Suppressor macrophage (primary cell): ENCODE data around the gene FHOD3.
A peak's percentile ranks its signal among the peaks of the same experiment; 100 is the strongest.

ENCODE experiments used
- DNase-seq, 4 experiments: peaks; one replicate each; pipeline ENCODE4 v3.0.0-alpha.2; 2020 to 2022

FHOD3 gene

DNA sequence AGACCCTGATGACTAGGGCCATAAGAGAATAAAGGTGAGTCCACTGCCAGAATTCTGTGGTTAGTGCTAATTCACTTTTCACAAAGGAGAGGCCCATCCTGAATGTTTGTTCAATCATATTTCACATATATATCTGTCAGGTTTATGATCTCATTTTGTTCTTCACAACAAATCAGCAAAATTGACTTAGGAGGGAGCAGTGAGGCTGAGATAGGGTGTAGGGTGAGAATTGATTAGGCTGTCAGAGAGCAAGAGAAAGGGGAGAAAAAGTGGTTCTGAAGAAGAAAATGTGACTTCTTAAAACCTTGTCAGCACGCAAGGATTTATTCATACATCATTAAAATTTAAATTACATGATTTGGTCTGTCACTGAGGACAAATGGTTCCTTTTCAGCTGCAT, 117.7 kb downstream of the FHOD3 start:
- no peak for DNase-seq

DNA sequence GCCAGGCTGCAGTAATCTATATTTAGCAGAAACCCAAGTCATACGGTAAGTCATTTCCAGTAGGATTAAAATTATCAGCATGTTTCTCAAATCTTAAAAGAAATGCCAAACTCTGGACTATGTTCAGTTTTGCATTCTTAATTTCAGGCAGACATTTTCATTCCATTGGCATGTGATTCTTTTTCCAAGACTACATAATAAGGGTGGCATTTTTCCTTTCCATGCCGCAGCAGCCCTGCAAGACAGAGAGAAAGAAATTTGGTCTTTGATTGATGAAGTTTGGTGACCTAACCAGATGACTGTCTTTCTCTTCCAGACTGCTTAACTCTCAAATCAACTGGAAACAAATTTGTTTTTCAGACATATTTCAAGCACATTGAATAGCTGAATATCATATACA, 118.1 kb downstream of the FHOD3 start:
- no peak for DNase-seq

DNA sequence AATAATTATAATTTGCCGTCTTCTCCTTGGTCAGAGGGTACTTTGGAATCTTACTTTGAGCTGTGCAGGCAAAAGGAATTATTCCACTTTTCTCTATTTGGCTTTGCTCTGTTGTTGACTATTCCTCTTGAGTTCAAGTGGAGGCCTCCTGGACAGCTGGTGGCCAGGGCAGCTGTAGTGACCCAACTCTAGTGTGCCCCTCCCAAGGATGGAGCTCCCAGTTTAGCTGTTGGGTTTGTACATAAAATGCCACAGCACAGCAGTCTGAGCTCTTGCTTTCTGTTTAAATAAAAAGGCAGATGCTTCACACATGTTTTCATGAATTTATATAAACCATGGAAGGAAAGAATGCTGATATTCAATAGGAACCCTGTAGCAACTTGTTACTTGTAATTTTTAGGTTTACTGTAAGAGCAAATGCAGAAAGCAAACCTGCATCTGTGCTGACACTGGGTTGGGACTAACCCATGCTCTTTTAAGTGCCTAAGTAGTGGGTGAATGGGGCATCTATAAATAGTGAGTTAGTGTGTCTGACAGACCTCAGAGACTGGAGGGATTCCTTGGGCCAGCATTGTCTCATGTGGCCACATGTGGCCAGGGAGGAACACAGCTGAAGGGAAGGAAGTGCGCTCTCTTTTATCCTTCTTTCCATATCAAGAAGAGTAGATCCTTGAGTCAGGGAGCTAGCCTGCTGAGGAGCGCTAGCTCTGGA, 121.8 kb downstream of the FHOD3 start:
- DNase-seq = no peak

DNA sequence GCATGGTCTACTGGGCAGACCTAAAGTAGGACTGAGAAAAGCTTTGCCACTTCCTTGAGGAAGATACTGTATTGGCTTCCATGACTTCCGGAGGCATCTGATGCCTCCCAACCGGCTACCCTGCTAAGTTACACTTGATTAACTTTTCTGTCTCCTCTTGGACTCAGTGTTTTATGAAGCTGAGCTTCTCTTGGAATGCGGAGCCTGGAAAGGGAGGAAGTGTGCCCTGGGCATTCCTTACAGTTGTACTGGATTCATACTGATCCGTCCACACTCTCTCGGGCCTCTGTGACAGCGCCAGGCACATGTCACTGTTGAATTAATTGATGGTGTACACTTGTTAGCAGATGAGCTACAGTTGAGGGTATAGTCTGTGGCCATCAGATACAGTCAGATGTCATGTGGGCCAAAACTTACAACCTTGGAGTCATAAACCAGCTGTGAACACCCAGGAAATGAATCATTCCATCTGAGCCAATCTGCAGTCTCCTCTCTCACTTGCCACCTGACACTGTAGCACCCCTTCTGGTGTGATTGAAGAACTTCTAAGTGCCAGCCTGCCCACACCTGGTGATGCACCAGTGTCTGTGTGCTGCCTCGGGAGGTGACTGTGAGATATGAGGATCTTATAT, 122.5 kb downstream of the FHOD3 start:
- peak in 1 of 4 experiments; percentile 3 for DNase-seq

DNA sequence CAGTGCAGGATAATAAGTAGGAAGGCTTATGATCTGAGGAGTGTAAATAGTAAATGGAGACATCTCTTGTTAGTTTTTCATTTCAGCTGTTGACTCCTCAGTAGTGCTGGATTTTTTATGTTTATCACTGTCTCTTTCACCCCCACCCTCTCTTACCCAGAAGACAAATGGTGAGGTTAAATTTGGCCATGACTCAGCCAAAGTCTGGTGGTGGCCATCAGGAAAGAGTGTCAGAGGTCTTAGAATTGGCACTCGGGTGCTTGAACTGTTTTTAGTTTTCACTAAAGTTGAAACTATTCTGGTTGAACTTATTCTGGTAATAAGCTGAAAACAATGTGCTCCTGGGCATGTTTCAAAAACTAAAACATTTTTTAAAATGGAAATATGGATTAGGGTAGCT, 123.3 kb downstream of the FHOD3 start:
- DNase-seq = no peak

DNA sequence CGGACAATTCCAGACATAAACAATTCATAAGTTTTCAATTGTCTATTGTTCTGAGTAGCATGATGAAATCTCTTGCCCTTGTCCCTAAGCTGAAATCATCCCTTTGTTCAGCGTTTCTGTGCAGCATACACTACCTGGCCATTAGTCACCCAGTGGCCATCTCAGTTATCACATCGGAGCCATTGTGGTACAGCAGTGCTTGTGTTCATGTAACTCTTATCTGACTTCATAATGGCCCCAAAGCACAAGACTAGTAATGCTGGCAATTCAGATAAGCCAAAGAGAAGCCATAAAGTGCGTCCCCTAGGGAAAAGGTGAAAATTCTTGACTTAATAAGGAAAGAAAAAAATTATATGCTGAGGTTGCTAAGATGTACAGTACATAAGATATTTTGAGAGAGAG, 127.2 kb downstream of the FHOD3 start:
- DNase-seq = no peak

DNA sequence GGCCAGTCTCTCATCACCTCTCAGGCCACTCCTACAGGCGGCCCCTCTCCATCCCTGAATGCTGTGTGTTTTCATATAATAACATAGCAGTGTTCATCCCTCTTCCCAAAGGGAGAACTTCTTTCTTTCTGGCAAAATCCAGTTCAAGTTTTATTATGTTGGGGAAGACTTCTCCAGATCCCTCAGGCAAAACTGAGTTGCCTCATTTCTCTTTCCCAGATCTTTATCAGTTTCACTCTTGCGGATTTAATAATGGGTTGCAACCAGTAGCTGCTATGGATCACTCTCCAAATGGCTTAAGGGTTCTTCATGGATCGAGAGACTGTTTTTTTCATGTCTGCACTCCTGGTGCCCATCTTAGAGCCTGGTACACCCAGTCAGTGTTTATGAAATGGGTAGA, 129.9 kb downstream of the FHOD3 start:
- no peak for DNase-seq

DNA sequence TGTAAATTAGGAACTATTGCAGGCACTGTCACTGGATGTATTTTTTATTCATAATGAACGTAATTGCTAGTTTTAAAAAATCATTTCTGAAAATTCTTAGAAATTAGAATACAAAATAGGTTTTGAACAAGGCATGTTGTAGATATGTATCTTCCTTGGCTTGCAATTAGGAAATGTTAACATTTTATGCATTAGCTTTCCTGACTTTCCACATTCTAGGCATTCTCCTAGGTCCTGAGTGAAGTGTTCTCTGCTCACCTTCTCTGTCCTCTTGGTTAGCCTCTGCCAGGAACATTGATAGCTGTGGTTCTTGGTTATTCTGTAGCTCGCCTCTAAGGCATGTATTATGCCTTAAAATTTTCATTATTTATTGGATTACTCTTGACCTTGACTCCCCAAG, 130.3 kb downstream of the FHOD3 start:
- no peak for DNase-seq

DNA sequence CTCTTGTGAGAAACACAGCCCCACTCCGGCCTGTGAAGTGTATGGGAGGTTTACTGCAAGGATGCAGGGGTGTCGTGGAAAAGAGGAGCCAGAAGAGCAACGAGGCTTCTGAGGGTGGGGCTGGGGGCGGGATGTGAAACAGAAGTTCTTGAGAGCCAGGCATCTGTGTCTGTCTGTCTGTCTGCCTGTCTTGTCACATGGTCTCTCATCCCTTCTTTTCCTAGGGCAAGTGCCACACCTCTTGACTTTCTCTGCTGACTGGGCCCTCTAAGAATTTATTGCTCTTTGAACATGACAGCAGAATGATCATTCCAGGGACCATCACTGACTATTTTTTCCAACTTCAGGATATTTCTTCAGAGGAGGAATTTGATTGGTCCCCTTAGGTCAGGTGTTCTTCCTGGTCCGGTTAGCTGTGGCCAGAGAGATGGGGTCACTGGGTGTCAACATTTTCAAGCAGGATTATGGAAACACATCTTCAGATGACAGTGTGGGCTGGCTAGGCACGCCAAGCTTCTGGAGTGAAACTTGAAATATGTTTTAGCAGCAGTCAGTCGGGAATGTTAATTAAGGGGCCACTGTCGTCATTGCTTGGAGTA, 131.0 kb downstream of the FHOD3 start:
- no peak for DNase-seq

DNA sequence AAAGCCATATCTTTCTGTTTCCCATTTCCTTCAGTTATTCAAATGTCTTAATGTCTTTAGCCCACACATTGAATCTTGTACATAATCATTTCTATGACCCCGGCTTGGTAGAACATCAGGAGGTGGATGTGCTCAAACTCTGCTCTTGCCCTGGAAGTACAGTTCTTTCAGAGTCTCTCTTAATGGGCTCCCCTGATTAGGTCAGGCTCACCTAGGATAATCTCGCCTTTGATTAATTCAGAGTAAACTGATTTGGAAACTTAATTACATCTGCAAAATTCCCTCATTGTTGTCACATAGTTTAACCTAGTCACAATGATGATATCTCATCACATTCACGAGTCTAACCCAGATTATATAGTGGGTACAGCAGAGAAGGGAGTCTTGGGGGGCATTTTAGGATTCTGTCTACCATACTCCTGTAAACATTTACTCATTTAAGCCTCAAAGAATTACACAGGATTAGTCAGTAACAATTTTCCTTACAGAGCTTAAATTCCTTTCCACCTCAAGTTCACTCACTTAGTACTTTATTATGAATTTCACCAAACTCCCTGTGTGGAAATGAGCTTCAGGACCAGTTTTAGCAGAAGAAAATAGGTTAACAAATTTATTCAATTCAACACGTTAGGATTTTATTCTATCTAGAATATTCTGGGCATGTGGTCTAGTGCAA, 135.5 kb downstream of the FHOD3 start:
- no peak for DNase-seq

DNA sequence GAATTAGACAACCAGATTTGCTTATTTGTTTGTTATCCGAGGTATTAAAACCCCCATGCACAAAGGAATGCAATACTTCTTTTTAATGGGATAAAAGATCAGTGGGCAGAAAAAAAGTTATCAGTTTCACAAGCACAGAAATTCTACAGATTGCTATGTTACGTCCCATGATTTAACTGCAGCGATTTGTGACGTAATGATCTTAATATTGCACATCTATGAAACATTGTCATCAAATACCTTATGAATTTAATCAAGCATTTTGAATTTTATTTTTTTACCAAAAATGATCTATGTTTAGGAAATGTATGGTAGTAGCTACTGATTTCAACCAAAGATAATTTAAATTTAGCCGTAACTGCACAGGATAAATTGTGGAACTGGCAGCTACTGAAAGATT, 138.9 kb downstream of the FHOD3 start:
- DNase-seq = no peak

DNA sequence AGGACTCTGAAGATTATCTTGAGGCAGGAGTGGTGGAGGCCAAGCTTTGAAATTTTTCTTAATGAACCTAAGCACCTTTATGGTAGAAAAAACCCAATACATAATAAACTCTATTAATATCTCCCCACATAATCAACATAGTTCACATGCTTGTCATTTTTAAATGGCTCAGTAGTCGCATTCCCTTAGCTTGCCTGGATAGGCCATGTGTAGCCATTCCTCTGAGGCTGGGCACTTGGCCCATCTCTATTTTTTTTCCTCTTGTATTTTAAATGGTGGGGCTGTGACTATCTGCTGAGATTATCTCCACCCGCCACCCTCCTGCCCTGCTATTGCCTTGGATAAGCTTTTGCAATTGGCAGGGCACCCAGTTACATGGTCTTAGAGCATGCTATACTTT, 143.1 kb downstream of the FHOD3 start:
- DNase-seq = no peak

DNA sequence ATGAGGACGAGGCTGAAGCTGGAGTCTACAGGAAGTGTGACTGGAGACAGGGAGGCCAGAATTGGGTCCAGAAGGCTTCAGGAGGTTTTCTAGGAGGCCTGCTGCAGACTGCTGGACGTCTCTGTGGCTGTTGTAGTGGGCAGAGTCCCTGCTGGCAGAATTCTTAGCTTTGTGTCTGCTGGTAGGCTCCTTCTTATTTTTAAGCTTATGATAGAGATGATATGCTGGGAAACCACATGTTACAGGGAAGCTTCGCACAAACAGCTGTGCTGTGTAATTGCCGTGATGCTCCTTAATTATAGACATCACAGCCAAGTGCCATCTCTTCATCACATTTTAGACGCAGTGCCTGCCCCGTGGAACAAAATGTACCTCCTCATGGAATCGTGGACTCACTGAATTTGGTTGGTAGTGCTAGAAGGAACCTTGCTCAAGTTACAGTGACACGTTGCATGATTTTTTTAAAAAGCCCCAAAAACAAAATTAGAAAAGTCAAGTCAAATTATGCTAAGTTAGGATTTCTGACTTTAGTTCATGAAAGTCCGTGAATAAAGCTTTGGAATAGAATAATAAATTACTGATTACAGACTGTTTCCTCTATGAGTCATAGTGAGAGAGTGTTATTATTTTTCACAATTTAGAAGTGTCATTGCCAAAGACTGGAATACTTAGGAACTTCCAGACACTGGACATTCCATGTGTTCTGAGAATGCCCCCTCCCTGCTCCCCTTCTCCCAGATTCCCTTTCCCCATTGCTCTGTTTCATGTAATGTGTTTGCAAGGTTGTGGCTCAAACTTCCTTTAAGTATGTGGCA, 144.1 kb downstream of the FHOD3 start:
- no peak for DNase-seq

DNA sequence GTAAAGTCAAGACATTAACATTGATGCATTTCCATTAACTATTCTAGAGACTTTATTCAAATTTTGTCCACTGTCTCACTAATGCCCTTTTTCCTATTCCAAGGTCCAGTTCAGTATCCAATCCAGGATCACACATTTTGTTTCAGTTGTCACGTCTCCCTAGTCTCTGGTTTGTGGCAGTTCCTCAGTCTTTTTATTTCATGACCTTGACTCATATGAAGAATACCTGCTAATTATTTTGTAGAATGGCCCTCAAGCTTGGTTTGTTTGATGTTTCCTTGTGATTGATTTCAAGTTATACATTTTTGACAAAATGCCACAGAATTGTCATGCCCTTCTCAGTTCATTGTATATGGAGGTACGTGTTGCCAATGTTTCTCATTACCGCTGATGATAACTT, 145.2 kb downstream of the FHOD3 start:
- DNase-seq = no peak

DNA sequence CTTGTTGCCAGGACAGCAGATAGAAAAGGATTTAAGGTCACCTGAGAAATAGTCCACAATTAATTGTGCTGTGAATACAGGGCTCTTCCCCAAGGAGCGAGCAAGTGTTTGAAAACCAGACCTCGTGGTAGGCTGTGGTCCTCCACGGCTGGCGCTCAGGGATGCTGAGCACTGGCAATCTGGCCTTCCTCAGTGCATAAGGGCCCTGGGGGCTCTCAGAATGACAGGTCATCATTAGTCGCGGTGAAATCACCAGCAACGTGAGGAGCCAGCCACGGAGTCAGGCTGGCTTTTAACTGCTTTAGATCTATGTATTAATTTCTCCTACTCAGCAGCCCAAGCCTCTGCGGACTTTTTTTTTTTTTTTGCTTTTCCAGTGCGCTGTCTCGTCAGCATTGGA, 148.5 kb downstream of the FHOD3 start:
- DNase-seq = no peak

DNA sequence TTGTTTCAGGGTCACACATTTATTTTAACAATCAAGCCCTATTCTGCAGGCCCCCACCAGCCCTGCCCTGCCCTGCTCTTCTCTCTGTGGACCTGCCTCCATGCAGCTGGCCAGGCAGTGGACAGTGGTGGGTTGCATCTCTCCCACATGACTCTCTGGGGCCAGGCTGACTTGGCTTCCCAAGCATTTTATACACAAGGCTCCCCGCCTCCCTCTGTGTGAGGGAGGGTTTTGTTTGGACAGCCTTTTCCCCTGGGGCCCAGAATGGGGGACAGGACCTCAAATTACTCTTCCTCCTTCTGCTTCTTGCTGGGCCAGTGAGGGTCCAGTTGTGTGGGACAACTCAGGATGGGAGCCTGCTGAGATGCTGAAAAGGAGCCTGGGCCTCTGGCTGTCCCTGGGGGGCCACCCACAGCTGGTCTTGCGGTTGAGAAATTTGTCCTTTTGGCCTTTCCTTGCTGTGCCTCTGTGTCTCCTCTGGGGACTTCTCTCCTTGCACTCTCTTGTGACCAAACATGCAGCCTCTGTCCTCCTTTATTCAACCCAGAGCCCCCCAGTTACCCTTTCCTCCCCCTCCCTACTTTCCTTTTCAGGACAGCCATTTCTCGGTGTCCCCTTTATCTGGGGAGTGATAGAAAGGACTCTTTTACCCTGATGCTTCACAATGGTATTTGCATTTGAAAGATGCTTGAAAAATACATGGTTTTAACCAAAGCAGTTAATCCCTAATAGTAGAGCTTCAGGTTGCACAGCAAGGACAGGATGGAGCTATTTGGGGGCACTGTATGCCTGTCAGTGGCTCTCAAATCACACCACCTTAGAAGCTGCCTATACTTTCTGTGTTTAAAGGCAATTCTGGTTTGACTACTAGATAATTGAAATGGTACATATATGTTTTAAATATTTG, 151.1 kb downstream of the FHOD3 start:
- DNase-seq = no peak

DNA sequence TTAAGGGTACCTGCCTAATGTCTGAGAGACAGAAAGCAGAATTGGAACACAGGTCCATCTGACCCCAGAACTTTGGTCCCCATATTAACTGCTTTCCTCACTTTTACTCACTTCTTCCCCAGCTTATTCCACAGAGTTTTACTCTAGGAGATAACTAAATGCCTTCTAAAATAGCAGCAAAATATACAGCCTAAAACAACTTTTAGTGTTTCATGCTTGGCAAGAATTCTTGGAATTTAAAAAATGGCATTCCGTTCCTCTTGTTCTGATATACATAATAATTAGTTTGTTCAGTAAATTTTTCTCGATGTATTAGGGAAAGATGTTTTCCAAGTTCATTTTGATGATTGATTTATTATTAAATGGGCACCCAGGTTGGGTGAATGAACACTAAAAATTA, 151.9 kb downstream of the FHOD3 start:
- no peak for DNase-seq

DNA sequence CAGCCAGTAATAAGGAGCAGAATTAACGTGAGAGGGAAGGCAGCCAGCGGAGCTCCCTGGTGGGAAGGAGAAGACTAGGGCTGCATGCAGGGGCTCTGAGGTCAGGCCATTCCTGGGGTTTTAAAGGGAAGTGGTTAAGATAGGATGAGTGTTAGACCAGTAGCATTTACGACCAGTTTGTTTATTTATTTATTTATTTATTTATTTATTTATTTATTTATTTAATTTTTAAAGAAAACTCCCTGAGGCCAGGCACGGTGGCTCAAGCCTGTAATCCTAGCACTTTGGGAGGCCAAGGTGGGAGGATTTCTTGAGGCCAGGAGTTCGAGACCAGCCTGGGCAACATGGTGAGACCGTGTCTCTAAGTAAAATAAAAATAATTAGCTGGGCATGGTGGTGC, 152.8 kb downstream of the FHOD3 start:
- DNase-seq = no peak

DNA sequence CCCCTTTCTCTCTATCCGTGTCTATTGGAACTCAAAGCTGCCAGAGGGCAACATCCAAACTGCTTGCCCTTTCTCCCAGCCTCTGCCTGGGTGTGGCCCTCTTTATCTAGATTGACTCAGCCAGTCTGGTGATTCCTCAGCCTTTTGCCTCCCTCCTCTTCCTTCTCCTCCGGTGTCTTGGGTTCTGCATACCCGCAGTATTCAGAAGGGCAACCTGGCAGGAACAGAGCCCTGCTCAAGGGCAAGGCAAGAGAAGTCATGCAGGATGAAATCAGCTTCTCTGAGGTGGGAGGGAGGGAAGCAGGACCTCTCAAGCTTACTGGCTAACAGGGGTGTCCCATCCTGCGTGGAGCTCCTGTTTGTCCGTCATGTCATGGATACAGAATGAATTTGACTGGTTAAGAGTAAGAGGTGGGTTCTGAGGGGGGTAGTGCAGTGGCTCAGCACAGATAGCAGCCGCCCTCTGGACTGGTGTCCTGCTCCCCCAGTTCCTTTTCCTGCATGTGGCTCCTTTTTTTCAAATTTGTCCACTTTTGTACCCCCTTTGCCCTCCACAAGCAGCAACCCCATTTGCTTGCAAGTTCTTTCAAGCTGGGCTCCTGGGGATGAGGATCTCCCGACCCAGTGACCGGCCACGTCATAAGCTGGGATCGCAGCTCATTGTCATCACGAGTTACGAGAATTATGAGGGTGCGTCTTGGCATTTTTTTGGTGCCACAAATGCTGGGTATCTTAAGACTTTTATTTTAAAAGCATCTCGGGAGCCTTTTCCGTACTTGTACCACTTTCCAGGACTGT, 154.1 kb downstream of the FHOD3 start:
- DNase-seq = no peak

DNA sequence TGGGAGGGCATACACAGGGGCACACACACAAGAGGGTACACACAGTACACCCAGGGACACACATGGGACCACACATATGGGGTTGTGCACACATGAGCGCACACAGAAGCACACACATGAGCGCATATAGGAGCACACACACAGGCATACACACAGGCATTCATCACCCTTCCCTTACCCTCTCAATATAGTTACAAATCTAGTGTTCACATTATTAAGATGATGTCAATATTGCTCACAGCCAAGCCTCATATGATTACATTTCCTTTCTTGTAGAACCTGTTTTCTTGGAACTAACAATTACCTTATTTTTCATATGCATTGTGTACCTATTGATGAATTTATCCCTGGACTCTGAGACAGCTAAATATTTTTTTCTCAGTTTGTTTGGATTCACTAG, 156.7 kb downstream of the FHOD3 start:
- DNase-seq = no peak
